ENCODE data around the gene CYTH3.

The CYTH3 gene

DNA sequence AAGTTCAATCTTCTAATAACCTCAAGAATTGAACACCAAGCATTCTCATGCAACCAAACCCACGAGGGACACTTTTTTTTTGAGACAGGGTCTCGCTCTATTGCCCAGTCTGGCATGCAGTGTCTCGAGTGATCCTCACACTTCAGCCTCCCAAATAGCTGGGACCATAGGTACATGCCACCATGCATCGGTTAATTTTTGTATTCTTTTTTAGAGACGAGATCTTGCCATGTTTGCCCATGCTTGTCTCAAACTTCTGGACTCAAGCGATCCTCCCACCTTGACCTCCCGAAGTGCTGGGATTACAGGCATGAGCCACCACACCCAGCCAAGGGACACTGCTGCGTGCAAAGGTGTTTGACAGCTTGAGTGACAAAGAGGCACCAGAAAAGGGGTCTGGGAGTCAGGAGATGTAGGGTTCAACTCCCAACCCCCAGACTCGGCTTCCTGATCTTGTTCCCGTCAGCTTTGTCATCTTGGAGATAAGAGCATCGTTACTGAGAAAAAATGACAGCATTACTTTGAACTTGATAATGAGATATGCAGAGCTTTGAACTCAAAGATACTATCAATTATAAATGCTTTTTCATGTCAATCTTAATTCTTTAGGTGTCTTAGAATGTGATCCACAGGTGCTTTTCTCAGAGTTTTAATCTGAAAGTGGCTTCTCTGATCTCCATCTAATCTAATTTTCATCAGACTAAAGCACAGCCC, 1.6 kb upstream of the CYTH3 start:
- no peak overlapping the region for H3K4me3 ChIP-seq (ENCODE audit: control insufficient read depth, low read depth, low read length)
- no peak for DNase-seq (ENCODE audit: low read depth)
- TF ChIP-seq CTCF (conservative IDR thresholded peaks at IDR 0.05; ENCODE audit: control insufficient read depth, insufficient read depth, low read depth, low read length) = no peak

- no peak for DNase-seq (ENCODE audit: low read depth)
- H3K4me3 ChIP-seq (ENCODE audit: control insufficient read depth, low read depth, low read length) = no peak overlapping the region
- no peak for TF ChIP-seq CTCF (conservative IDR thresholded peaks at IDR 0.05; ENCODE audit: control insufficient read depth, insufficient read depth, low read depth, low read length)
Measured at GRCh38 chr7:6273380-6273837, 985 bp upstream of the CYTH3 start.

- no peak for DNase-seq (ENCODE audit: low read depth)
- H3K4me3 ChIP-seq (ENCODE audit: control insufficient read depth, low read depth, low read length) = peak overlapping the region; percentile 80
- no peak for TF ChIP-seq CTCF (conservative IDR thresholded peaks at IDR 0.05; ENCODE audit: control insufficient read depth, insufficient read depth, low read depth, low read length)
Measured at GRCh38 chr7:6271694-6272440, 557 bp downstream of the CYTH3 start.

DNA sequence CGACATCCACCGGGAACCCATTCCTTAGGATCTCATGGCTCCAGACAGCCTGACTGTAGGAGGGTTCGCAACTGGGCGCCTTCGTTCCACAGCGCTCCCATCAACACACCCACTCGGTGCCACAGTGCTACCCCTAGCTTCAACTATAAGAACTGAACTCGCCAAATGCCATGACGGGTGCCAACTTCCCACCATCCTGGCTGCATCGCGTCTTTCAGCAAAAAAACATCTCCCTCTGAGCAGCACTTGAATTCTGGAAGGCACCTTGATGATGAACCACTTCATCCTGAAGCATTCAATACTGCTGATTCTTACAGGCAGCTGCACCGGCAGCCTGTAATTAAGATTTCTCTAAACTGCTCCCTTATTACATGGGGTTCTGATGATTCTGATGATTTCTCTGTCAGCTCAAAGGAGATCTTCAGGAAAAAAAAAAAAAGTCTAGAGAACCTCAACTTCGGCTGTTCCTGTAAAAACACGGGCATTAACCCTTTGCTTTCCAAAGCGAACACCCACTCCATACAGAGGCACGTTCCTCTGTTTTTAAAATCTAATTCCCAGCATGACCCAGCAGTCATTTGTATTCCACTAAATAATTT, 1.3 kb downstream of the CYTH3 start:
- H3K4me3 ChIP-seq (ENCODE audit: control insufficient read depth, low read depth, low read length) = peak overlapping the region; percentile 80
- TF ChIP-seq CTCF (conservative IDR thresholded peaks at IDR 0.05; ENCODE audit: control insufficient read depth, insufficient read depth, low read depth, low read length) = peak; percentile 55
- peak; percentile 70 for DNase-seq (ENCODE audit: low read depth)

- no peak for DNase-seq (ENCODE audit: low read depth)
- TF ChIP-seq CTCF (conservative IDR thresholded peaks at IDR 0.05; ENCODE audit: control insufficient read depth, insufficient read depth, low read depth, low read length) = no peak
- no peak overlapping the region for H3K4me3 ChIP-seq (ENCODE audit: control insufficient read depth, low read depth, low read length)
Measured at GRCh38 chr7:6269527-6269926, 2.9 kb downstream of the CYTH3 start.

- no peak for DNase-seq (ENCODE audit: low read depth)
- TF ChIP-seq CTCF (conservative IDR thresholded peaks at IDR 0.05; ENCODE audit: control insufficient read depth, insufficient read depth, low read depth, low read length) = no peak
- no peak overlapping the region for H3K4me3 ChIP-seq (ENCODE audit: control insufficient read depth, low read depth, low read length)
Measured at GRCh38 chr7:6268907-6269306, 3.5 kb downstream of the CYTH3 start.
